CD4-positive, alpha-beta T cell (primary cell): Measurements from ENCODE around the gene MLIP. TPM values are rescaled to one million over a fixed set of nuclear protein-coding genes. Genes with fewer than 3 reads are reported as not detected.

ENCODE experiments used
- ATAC-seq: fragments of 200-7000 bp; cut with Tn5 transposase; one replicate; pipeline ENCODE4 v1.10.0; 2022; ENCODE audit warnings: mild to moderate bottlenecking; ENCODE audit not compliant: poor library complexity
- CTCF ChIA-PET: fragments of 350-600 bp; sonication (Branson Sonifier 250); formaldehyde crosslinking; loops from one replicate; lab custom pipeline; 2021; ENCODE audit warnings: antibody characterized with exemption, inconsistent platforms; lab: Charles Lee
- POLR2A ChIA-PET: fragments of 350-600 bp; sonication (Branson Sonifier 250); formaldehyde crosslinking; loops from one replicate; lab custom pipeline; 2021; ENCODE audit warnings: antibody characterized with exemption, inconsistent platforms; lab: Charles Lee
- DNase-seq, 14 experiments: peaks; one replicate each; pipeline ENCODE4 v3.0.0-alpha.2; 2013 to 2020; ENCODE audit warnings: mixed read lengths in 2 of 14
- H3K27ac ChIP-seq, 2 donors: one replicate each; pipeline versions ENCODE4 v1.5.1 to v1.7.0; 2013; ENCODE audit warnings: low read length in 2 of 2, low read depth in 1 of 2, mild to moderate bottlenecking in 1 of 2
- H3K27me3 ChIP-seq, 2 experiments: 1 replicate in 1 of 2; 2 replicates in 1 of 2; pipeline versions ENCODE4 v1.6.1 to v1.7.0; 2013; ENCODE audit warnings: low read length in 2 of 2, control low read depth in 1 of 2, mild to moderate bottlenecking in 1 of 2, moderate library complexity in 1 of 2; ENCODE audit not compliant: insufficient read depth in 2 of 2, control insufficient read depth in 1 of 2
- H3K36me3 ChIP-seq: one replicate; pipeline ENCODE4 v1.6.1; 2013; ENCODE audit warnings: low read length, control low read depth; ENCODE audit not compliant: insufficient read depth
- H3K4me1 ChIP-seq: one replicate; pipeline ENCODE4 v1.6.1; 2013; ENCODE audit warnings: low read length, control low read depth; ENCODE audit not compliant: insufficient read depth
- H3K4me3 ChIP-seq: one replicate; pipeline ENCODE4 v1.5.1; 2013; ENCODE audit warnings: mild to moderate bottlenecking, low read length, moderate library complexity
- H3K9me3 ChIP-seq, 2 experiments: 1 replicate in 1 of 2; 2 replicates in 1 of 2; pipeline versions ENCODE4 v1.6.1 to v1.7.0; 2013; ENCODE audit warnings: low read length in 2 of 2, mild to moderate bottlenecking in 2 of 2, control low read depth in 1 of 2, moderate library complexity in 1 of 2; ENCODE audit not compliant: control insufficient read depth in 1 of 2, insufficient read depth in 1 of 2
- H3K27ac Mint-ChIP-seq: one replicate; pipeline ENCODE4 v1.8.0; 2020; ENCODE audit warnings: mixed read lengths
- H3K27me3 Mint-ChIP-seq: one replicate; pipeline ENCODE4 v1.8.0; 2021; ENCODE audit warnings: mixed read lengths
- H3K36me3 Mint-ChIP-seq: one replicate; pipeline ENCODE4 v1.8.0; 2021; ENCODE audit warnings: low read depth, mixed read lengths
- H3K4me1 Mint-ChIP-seq: one replicate; pipeline ENCODE4 v1.8.0; 2021; ENCODE audit warnings: low read depth, mixed read lengths
- H3K4me3 Mint-ChIP-seq: one replicate; pipeline ENCODE4 v1.8.0; 2020; ENCODE audit warnings: mild to moderate bottlenecking, mixed read lengths
- H3K9me3 Mint-ChIP-seq: one replicate; pipeline ENCODE4 v1.8.0; 2020; ENCODE audit warnings: mixed read lengths
- intact Hi-C, 2 experiments: fragments of 100-400 bp; cut with DNase I in 1 of 2; cut with micrococcal nuclease in 1 of 2; formaldehyde crosslinking; loops; one replicate each; pipeline versions ENCODE4 v1.15.1 to v1.9.0; 2023 to 2025; cut with DNase I, micrococcal nuclease
- total RNA-seq, 174 experiments: library from RNA in 2 of 174; stranded (reverse) in 2 of 174; gene quantifications; one replicate each; pipeline ENCODE4 v1.2.3 and lab custom pipeline; 2021 to 2026
- TF ChIP-seq, protein P1 (sequence below): fragments of 200-600 bp; IDR thresholded peaks from one replicate; pipeline ENCODE4 v1.8.0; 2022; ENCODE audit warnings: antibody characterized with exemption, mild to moderate bottlenecking

MLIP gene
- total RNA-seq, 2 experiments from 2014 or later, result not detected

GRCh38 chr6:54243699-54244098 lies 132.5 kb downstream of the MLIP start:
- Mint-ChIP-seq H3K9me3 (no peaks in the 10 kb centered on the region), H3K27me3 (no peaks in the 10 kb centered on the region), H3K36me3 (no peaks in the 10 kb centered on the region), H3K4me1 (no peaks in the 10 kb centered on the region), H3K27ac (no peak overlapping the region), H3K4me3 (no peak overlapping the region)
- H3K4me1 ChIP-seq, result no peaks in the 10 kb centered on the region
- ChIA-PET POLR2A (no interaction called here), CTCF (no interaction called here)
- DNase-seq (no peak), ATAC-seq (no peak)
- peaks cover 0 to 3% of the 10 kb centered on the region in 2 experiments for H3K9me3 ChIP-seq
- H3K4me3 ChIP-seq, result no peak overlapping the region
- intact Hi-C loops, result no loop called here
- no peak overlapping the region for H3K27ac ChIP-seq
- no peaks in the 10 kb centered on the region for H3K36me3 ChIP-seq
- TF ChIP-seq, protein P1, sequence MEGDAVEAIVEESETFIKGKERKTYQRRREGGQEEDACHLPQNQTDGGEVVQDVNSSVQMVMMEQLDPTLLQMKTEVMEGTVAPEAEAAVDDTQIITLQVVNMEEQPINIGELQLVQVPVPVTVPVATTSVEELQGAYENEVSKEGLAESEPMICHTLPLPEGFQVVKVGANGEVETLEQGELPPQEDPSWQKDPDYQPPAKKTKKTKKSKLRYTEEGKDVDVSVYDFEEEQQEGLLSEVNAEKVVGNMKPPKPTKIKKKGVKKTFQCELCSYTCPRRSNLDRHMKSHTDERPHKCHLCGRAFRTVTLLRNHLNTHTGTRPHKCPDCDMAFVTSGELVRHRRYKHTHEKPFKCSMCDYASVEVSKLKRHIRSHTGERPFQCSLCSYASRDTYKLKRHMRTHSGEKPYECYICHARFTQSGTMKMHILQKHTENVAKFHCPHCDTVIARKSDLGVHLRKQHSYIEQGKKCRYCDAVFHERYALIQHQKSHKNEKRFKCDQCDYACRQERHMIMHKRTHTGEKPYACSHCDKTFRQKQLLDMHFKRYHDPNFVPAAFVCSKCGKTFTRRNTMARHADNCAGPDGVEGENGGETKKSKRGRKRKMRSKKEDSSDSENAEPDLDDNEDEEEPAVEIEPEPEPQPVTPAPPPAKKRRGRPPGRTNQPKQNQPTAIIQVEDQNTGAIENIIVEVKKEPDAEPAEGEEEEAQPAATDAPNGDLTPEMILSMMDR, result no peak
- H3K27me3 ChIP-seq, result no peaks in the 10 kb centered on the region

DNA sequence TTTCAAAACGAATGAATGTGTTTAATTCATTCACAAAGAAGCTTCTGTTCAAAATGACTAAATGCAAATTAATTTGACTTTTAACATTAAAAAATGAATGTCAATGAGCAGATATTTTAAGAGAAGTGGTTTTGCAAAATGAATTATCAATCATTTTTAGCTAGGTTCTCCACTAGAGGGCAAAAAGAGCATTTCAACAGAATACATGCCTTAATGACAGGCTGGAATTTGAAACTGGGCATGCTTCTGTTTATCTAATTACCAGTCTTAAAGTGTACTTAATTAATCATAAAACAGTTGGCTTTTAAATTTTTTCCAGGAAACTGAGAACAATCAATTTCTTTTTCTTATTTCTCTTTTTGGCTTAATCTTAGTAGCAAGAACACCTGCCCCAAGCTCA lies 133.2 kb downstream of the MLIP start:
- Histone ChIP-seq H3K9me3 (peaks cover 0 to 3% of the 10 kb centered on the region in 2 experiments), H3K4me3 (no peak overlapping the region), H3K4me1 (no peaks in the 10 kb centered on the region), H3K27me3 (no peaks in the 10 kb centered on the region), H3K36me3 (no peaks in the 10 kb centered on the region), H3K27ac (no peak overlapping the region)
- DNase-seq (no peak), ATAC-seq (no peak)
- TF ChIP-seq, protein P1, result no peak
- Mint-ChIP-seq H3K9me3 (no peaks in the 10 kb centered on the region), H3K36me3 (no peaks in the 10 kb centered on the region), H3K4me1 (no peaks in the 10 kb centered on the region), H3K27me3 (no peaks in the 10 kb centered on the region), H3K27ac (no peak overlapping the region), H3K4me3 (no peak overlapping the region)
- CTCF ChIA-PET, result no interaction called here
- POLR2A ChIA-PET, result no interaction called here
- intact Hi-C loops, result no loop called here

GRCh38 chr6:54245265-54245664 lies 134.0 kb downstream of the MLIP start:
- no peaks in the 10 kb centered on the region for H3K36me3 Mint-ChIP-seq
- H3K4me3 ChIP-seq, result no peak overlapping the region
- intact Hi-C loops, result no loop called here
- H3K9me3 Mint-ChIP-seq, result no peaks in the 10 kb centered on the region
- H3K27ac Mint-ChIP-seq, result no peak overlapping the region
- H3K4me1 ChIP-seq, result no peaks in the 10 kb centered on the region
- no peaks in the 10 kb centered on the region for H3K27me3 Mint-ChIP-seq
- H3K36me3 ChIP-seq, result no peaks in the 10 kb centered on the region
- no peak overlapping the region for H3K27ac ChIP-seq
- ATAC-seq (no peak), DNase-seq (no peak)
- no peaks in the 10 kb centered on the region for H3K27me3 ChIP-seq
- no peaks in the 10 kb centered on the region for H3K4me1 Mint-ChIP-seq
- TF ChIP-seq, protein P1, result no peak
- peaks cover 0 to 3% of the 10 kb centered on the region in 2 experiments for H3K9me3 ChIP-seq
- ChIA-PET POLR2A (no interaction called here), CTCF (no interaction called here)
- no peak overlapping the region for H3K4me3 Mint-ChIP-seq
